IPS DF 4.7 (cell line): ENCODE measurements around the gene DPP8.
"Not testable (repeated sequence)": the region's sequence is repeated elsewhere in the genome, so short reads cannot be mapped to it uniquely, and the experiment has no call there.

Experiments used
- DNase-seq: peaks from one replicate; pipeline ENCODE4 v3.0.0-alpha.2; 2013; ENCODE audit warnings: low spot score; ENCODE audit errors: extremely low read depth

The DPP8 gene

DNA sequence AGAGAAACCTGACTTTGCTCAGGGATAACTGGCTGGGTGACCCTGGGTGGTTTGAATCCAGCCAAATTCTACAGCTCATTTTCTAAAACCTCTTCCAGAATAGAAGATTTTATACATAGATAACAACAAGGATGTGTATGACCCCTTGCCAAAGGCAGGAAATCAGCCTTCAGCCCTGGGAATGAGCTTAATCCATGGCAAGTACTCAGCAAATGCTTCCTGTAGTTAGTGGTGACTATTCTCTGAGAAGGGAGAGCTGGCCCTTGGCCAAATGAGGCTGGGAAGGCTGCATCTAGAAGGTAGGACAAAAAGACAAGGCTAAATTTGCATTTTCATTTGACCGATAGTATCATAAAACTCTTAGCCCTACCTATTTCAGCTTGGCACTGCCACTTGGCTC is 8.1 kb upstream of the DPP8 start:
- no peak for DNase-seq

DNA sequence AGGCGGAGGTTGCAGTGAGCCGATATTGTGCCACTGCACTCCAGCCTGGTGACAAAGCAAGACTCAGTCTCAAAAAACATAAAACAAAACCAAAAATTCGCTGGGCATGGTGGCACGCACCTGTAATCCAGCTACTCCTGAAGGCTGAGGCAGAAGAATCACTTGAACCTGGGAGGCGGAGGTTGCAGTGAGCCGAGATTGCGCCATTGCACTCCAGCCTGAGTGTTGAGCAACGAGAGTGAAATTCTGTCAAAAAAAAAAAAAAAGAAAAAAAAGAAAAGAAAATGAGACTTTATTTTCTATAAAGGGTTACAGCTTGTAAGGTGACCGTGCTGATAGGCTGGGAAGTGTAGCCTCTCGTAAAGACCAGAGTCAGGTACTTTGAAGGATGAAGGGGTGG is 6.7 kb upstream of the DPP8 start:
- no peak for DNase-seq

DNA sequence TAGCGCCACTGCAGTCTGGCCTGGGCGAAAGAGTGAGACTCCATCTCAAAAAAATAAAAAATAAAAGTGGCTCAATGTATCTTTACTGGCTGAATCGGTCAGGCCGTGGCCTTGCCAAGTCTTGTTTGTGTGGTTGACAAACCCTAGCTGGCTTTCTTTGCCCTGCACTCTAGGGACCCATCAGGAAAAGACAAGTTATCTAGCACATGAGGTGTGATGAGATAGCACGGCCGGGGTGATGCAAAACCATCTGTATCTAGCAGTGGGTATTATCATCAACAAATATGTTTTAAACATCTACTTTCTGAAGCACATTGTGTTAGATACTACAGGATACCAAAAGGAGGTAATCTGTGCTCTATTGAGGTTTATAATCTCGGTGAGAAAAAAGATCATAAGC is 3.9 kb upstream of the DPP8 start:
- DNase-seq: no peak

DNA sequence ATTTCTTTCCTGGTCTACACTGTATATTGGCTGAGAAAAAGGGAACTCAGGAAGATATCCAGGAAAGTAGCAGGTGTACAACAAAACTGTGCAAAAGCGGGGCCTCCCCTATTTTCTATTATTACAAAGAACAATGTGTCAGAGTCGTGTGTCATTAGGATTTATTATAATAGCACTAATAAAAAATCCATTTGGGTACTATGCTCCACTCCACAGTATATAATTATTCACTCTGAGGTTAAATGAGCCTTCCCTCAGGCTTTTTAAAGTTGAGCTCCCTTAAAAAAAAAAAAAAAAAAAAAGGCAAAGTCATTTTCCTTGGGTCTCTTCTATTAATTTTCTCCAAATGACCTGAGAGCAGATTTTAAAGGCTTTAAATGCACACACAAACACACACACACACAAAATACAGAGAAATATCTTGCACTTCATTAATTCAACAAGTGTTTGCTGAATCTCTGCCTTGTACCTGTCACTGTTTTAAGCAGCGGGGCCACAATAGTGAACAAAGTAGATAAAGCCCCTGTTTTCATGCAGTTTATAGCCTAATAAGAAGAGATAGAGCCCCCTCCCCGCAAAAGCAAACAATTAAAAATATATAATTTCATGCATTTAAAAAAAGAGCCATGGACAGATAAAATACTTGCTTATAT is 1.3 kb upstream of the DPP8 start:
- no peak for DNase-seq

DNA sequence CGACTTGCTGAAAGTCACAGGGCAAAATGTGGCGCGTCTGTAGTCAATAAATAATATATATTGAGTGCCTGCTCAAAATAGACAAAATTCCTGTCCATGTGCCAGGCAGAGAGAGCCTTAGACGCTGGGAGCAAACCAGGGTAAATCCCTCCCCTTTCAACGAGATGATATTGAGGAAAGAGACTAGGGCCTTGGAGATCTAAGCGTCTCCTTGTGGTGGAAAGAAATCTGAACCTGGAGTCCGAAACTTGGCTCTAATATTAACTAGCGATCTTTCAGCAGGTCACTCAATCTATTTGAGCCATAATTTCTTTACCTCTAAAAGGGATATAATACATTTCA is 348 bp upstream of the DPP8 start:
- no peak for DNase-seq

DNA sequence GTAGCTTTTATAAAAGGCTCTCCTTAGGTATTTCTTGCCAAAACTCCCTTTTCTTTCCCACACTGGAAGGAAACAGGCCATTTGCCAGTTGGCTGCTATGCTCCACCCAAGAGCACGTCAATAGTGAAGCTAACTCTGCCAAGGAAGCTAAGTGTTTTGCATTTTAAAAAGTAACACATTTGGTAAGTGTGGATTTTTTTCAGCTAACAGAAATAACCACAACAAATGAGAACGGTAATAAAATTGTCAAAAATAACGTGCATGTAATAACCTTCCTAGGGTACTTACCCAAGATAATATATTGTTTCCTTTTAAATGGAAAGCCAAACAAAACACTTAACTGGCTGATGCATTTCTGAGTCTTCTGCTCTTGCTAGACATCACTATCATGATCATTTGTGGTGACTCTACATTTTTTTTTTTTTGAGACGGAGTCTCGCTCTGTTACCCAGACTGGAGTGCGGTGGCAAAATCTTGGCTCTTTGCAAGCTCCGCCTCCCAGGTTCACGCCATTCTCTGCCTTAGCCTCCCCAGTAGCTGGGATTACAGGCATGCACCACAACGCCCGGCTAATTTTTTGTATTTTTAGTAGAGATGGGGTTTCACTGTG is 4.6 kb downstream of the DPP8 start:
- DNase-seq: no peak

DNA sequence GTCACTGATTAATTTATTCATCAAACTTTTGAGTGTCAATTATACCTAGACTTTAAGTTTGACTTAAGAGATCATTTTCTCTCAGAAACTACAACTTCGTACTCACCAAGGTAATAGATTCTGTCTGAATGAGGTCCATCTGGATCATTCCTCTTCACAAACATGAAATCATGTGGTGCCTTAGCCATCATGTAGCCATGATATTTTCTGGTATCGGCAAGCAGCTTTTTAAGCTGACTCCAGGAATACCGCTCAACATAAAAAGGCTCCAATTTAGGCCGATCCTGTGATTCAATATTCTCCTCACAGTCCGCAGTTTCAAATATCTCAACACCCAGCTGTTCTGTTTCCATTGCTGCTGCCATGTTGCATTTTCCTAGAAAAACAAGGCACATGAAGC is 5.3 kb downstream of the DPP8 start:
- DNase-seq: no peak

DNA sequence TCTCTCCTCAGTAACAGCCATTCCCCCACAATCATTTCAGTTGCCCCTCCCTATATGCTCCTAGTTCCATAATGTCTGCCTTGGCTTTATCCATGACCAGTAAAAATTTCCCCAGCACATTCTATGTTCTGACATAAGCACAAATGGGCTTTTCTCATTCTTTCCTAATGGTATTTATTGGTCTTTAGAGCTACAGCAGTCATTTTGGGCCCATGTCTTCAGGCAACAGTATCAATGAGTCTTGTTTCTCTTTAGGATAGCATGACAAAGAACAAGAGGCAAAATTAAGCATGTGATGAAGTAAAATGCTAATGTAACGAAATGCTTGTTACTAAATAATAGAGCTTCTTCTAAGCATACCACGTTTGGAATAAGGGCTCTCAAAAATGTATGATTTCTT is 8.2 kb downstream of the DPP8 start:
- no peak for DNase-seq

DNA sequence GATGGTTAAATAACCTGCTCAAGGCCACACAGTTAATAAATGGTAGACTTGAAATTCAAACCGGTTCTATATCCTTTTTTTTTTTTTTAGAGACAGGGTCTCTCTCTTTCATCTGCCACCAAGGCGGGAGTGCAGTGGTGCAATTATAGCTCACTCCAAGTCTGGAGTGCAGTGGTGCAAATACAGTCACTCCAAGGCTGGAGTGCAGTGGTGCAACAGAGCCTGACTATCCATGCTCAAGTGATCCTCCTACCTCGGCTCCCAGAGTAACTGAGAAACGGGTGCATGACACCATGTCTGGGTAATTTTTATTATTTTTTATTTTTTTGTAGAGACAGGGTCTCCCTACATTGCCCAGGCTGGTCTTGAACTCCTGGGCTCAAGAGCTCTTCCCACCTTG is 23.4 kb downstream of the DPP8 start:
- DNase-seq: no peak

DNA sequence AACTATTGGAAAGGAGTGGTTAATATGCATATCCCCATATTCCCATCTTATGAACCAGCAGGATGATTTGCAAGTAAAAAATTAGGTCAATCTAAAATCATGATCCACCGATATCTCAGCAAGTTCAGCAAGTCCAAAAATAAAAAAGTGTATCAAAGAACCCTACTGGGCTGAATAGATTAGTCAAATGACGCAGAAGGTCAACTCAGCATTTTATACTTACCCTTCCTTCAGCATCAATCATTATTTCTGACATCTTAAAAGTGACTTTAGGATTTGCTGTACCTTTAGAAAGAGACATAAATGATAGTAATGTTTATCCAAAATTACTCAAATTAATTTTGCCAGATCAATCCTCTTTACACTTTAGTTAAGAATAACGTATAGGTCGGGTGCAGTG is 32.6 kb downstream of the DPP8 start:
- no peak for DNase-seq

DNA sequence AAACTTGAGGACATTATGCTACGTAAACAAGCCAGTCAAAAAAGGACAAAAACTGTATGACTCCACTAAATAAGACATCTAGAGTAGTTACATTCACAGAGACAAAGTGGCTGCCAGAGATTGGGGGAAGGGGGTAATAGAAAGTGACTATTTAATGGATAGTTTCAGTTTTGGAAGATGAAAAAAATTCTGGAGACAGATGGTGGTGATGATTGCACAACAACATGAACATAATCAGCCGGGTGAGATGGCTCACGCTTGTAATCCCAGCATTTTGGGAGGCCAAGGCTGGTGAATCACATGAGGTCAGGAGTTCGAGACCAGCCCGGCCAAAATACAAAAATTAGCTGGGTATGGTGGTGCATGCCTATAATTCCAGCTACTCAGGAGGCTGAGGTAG is 40.6 kb downstream of the DPP8 start:
- DNase-seq: no peak

DNA sequence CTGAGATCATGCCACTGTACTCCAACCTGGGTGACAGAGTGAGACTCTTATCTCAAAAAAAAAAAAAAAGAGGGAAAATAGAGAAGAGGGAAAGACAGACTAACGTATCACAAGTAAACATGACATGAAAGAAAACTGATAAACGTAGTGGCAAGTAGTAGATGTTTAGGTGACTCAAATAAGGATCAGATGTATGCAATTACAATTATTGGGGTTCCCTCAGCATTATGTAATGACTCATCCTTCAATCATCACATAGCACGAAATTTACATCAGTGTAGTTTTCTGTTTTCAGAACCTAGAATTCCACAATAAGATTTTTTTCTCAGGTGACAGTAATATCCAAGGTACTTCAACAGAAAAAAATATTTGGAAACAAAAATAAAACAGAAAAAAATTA is 46.6 kb downstream of the DPP8 start:
- no peak for DNase-seq

DNA sequence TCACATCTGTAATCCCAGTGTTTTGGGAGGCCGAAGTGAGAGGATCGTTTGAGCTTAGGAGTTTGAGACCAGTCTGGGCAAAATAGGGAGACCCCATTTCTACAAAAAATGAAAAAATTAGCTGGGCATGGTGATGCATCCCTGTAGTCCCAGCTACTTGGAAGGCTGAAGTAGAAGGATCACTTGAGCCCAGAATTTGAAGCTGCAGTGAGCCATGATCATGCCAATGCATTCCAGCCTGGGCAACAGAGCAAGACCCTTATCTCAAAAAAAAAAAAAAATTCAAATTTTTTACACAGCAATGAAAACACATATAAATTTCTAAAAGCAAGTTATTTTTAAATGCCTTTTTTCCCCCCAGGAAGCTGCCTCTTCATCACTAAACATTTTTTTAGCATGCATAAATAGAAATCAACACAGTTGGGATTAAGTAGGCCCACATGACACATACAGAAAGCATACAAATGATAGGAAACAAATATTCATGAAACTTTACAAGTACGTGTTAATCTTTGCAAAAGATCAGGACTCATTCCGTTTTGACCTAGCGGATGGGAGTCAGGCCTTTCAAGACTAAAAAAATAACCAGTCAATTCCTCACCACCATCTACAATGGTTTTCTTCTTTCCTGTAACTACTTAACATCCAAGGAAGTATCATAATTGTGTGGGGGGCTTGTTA is 49.1 kb downstream of the DPP8 start:
- no peak for DNase-seq

DNA sequence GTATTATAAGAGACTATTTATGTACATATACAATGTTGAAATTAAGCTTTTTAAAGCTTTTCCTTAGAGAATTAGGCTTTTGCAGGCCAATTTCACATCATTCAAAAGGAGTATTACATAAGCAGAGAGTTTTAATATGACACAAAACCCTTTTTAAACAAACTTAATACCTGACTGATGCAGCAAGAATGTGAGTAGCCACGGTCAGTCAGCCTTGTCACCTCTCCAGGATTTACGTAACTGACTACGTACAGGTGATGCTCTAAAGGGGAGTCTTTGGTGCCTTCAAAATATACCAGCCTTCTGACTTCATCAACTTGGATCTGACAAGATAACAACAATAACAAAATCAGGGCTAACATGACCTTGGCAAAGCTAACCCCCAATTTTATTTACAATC is 50.6 kb downstream of the DPP8 start:
- DNase-seq: no peak

DNA sequence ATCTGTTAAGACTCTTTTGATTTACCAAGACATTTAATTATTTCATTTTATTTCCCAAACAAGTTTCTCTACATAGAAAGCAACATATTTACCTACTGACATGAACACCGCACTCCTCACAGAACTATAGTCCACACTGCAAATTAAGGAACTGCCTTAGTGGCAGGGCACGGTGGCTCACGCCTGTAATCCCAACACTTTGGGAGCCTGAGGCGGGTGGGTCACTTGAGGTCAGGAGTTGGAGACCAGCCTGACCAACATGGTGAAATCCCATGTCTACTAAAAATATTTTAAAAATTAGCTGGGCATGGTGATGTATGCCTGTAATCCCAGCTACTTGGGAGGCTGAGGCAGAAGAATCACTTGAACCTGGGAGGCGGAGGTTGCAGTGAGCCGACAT is 54.4 kb downstream of the DPP8 start:
- not testable (repeated sequence) for DNase-seq

DNA sequence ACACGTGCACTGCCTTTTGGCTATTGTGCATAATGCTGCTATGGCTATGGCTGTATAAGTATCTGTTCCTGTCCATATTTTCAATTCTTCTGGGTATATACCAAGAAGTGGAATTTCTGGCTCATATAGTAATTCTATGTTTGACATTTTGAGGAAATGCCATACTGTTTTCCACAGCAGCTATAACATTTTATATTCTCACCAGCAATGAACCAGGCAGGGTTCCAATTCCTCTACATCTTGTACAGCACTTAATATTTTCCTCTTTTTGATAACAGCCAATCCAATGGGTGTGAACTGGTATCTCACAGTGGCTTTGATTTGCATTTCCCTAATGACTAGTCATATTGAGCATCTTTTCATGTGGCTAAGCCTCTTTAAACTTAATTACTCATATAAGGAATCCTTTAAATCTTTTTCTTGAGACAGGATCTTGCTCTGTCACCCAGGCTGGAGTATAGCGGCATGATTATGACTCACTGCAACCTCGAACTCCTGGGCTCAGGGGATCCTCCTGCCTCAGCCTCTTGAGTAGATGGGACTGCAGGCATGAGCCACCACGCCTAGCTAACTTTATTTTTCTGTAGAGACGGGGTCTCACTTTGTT is 56.6 kb downstream of the DPP8 start:
- no peak for DNase-seq

DNA sequence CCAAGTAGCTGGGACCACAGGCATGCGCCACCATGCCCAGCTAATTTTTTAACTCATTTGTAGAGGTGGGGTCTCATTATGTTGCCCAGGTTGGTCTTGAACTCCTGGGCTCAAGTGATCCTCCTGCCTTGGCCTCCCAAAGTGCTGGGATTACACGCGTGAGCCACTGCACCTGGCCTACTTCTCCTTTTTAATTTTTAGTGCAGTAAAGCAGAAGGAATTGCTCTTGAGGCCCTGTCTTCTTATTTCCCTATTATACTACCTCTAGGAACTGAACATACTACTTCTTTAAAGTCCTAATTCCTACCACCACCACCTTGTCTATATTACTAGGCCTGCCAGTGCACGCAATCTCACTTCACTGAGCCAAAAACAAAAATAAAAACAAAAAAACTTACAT is 62.2 kb downstream of the DPP8 start:
- not testable (repeated sequence) for DNase-seq

DNA sequence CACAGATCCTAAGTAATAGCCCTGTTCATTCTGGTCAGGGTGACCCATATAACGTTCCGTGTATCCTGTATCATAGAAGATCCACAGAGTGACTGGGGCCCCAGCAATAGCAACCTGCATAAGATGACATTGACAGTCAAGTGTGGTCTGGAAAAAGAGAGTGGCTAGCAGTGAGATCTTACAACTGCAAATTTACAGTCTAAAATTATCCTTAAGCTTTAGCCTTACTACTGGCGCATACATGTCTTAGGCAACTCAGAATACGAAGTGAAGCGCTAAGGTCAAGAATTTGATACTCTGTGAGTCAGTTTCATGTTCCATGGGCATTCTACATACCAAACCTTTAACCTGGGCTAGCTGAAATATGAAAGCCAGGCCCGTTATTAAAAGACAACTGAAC is 65.5 kb downstream of the DPP8 start:
- DNase-seq: no peak

DNA sequence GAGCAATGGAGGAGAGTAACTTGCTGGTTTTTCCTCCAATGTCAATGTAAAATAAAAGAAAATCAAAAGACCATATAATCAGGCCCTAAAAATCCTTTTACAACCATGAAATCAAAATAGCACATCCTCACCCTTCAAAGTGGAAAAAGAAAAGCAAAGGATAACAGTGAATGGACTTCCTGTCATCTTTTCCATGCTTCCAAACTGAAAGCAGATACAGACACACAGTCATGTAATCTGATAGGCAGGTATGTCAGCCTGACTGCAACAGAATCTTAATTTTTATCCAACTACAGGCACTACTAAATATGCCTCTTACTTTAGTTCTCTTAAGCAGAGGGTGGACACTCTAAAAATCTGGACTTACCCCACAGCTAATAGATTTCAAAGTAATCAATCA is 66.9 kb downstream of the DPP8 start:
- no peak for DNase-seq

DNA sequence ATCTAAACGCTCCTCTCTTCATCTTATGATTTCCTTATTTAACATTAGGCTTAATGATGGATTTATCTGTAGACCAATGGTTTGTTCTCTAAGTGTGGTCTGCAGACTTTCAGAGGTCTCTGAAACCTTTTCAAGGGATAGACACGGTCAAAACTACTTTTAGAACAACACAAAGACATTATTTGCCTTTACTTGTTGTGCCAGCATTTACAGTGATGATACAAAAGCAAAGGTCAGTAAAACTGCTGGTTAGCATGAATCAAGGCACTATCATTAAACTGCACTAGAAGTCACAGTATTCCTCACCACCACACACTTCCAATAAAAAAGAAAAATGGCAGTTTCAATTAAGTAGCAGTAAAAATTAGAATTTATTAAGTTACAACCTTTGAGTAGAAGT is 70.3 kb downstream of the DPP8 start:
- DNase-seq: no peak

DNA sequence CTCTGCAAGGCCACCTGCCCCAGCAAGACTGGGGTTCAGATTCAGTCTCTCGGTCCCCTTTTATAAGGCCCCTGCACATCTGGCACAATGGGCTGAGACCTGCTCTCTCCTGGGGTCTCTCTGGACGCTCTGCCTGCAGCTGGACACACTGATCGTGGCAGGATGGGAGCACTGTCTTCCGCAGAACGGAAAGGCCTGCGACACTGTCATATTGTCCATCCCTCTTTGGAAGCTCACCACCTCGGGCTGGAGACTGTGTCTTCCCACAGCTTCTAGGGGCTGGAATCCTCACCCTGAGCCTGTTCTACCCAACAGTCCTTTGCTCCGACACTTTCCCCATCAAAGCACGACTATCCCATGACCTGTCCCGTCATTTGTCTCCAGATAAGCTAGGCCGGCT is 83.3 kb downstream of the DPP8 start:
- DNase-seq: no peak

DNA sequence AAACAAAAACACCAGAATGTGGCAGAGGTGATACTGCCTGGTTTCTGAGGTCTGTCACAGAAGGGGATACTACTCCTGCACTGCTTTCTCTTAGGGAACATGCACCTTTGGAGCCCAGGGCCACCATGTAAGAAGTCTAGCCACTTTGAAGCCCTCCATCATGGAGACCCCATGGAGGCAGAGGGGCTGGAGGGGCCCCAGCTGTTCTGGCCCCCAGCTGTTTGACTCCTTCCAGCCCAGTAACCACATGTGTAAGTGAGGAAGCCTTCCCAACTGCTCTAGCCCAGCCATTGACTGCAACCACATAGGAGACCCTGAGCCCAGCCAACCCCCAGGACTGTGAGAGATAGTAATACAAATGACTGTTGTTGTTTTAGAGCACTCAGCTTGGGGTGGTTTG is 85.8 kb downstream of the DPP8 start:
- DNase-seq: no peak
